GM12865 (cell line): ENCODE measurements around the gene ETFA.
"Not testable (repeated sequence)": the region's sequence is repeated elsewhere in the genome, so short reads cannot be mapped to it uniquely, and the experiment has no call there.

Experiments
- DNase-seq: peaks from one replicate; pipeline ENCODE4 v3.0.0; 2010; ENCODE audit warnings: low read depth
- H3K4me3 ChIP-seq: 2 replicates; pipeline ENCODE4 v1.5.1; 2011; ENCODE audit warnings: mild to moderate bottlenecking, low read depth, low read length, control low read depth
- TF ChIP-seq, protein P1 (sequence below): IDR thresholded peaks from 2 replicates; pipeline ENCODE4 v1.5.1; 2011; ENCODE audit warnings: low read length, control low read depth, low read depth, inconsistent platforms; ENCODE audit not compliant: insufficient read depth; ENCODE audit errors: missing control alignments

ETFA gene

GRCh38 chr15:76270876-76271275, 40.4 kb downstream of the ETFA start:
- no peak overlapping the region for H3K4me3 ChIP-seq
- DNase-seq = no peak
- TF ChIP-seq, protein P1, sequence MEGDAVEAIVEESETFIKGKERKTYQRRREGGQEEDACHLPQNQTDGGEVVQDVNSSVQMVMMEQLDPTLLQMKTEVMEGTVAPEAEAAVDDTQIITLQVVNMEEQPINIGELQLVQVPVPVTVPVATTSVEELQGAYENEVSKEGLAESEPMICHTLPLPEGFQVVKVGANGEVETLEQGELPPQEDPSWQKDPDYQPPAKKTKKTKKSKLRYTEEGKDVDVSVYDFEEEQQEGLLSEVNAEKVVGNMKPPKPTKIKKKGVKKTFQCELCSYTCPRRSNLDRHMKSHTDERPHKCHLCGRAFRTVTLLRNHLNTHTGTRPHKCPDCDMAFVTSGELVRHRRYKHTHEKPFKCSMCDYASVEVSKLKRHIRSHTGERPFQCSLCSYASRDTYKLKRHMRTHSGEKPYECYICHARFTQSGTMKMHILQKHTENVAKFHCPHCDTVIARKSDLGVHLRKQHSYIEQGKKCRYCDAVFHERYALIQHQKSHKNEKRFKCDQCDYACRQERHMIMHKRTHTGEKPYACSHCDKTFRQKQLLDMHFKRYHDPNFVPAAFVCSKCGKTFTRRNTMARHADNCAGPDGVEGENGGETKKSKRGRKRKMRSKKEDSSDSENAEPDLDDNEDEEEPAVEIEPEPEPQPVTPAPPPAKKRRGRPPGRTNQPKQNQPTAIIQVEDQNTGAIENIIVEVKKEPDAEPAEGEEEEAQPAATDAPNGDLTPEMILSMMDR = no peak

DNA sequence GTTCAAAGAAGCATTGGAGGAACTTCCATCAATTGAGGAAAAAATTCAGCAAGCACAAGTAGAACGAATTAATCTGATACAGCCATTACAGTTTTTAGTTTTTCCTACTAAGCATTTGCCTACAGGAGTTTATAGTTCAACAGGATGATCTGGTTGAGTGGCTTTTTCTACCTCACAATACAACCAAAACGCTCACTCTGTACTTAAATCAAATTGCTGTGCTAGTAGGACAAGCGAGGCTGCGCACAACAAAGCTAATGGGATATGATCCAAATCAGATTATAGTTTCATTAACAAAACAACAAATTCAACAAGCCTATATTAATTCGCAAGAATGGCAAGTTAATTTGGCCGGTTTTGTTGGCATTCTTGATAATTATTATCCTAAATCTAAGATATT, 44.2 kb downstream of the ETFA start:
- no peak for DNase-seq
- TF ChIP-seq, protein P1 = no peak
- no peak overlapping the region for H3K4me3 ChIP-seq

DNA sequence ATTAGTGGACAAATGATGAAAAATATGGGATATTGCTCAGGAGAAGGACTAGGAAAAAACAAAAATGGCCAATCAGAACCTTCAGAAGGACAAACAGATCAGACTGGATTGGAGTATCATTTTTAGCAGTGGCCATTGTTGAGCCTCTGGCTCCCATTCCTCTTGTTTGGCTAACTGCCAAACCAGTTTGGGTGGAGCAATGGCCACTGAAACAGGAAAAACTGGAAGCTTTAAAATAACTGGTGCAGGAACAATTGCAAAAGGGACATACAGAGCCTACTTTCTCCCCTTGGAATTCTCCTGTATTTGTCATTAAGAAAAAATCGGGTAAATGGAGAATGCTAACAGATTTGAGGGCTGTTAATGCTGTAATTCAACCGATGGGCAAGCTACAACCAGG, 45.5 kb downstream of the ETFA start:
- not testable (repeated sequence) for DNase-seq, H3K4me3 ChIP-seq

DNA sequence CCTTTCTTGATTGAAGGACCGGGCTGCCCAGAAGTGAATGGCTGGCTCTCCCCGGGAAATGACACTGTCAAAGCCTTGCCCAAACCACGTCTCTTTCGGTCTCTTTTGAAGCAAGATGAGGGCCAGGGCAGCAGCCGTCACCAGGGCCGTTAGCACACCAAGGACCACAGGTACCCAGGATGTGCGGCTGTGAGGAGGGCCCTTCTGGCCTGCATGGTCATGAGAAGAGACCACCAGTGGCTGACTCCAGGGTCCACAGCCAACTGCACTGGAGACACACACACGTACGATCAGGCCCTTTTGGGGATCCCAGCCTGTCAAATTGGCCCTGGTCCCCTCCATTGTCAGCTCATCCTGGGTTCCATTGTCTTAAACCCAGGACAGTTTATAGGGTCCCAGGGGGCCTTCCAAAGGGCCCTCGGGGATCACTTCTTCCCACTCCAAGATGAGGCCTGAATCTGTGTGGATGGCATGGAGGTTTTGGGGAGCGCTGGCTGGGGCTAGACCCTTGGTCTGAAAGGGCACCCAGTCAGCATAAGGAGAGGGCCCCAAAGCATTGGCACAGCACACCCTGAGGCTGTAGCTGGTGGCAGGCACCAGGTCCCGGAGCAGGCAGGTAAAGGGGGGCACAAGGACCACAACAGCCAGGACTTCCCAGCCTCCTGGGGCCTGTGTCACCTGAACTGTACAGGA, 50.9 kb downstream of the ETFA start:
- no peak for DNase-seq
- TF ChIP-seq, protein P1 = no peak

DNA sequence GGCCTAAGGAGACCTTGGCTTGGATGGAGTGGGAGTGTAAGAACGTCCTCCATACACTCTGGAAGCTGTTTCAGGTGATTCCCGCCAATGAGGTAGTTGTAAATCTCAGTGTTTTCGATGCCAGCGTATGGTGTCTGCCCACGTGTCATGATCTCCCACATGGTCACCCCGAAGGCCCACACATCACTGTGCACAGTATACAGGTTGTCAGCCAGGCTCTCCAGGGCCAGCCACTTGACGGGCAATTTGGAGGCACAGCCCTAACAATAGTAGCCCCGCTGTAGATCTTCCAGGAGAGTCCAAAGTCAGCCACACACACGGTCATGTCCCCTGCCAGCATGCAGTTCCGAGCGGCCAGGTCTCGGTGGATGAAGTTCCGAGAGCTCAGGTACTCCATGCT, 51.9 kb downstream of the ETFA start:
- H3K4me3 ChIP-seq = no peak overlapping the region
- TF ChIP-seq, protein P1 = no peak
- no peak for DNase-seq

More for the DNA sequence above, 50.9 kb downstream of the ETFA start:
- no peak overlapping the region for H3K4me3 ChIP-seq

DNA sequence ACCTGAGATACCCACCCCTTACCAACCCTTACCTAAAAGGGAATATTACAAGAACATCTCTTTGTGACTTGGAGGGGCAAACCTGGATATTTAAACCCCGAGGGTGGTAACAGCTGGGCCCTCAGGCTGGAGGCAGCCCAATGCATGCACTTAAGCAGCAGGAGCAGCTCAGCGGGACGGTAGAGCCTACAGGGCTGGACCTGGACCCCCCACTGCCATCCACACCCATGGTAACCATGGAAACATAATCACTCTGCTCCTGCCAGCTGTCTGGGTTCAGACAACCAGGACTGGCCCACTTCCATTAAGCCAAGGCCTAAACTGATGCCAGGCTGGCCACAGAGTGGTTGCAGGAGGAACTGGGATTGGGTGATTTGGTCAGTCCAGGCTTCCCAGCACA, 52.8 kb downstream of the ETFA start:
- no peak overlapping the region for H3K4me3 ChIP-seq
- no peak for DNase-seq
- TF ChIP-seq, protein P1 = no peak

DNA sequence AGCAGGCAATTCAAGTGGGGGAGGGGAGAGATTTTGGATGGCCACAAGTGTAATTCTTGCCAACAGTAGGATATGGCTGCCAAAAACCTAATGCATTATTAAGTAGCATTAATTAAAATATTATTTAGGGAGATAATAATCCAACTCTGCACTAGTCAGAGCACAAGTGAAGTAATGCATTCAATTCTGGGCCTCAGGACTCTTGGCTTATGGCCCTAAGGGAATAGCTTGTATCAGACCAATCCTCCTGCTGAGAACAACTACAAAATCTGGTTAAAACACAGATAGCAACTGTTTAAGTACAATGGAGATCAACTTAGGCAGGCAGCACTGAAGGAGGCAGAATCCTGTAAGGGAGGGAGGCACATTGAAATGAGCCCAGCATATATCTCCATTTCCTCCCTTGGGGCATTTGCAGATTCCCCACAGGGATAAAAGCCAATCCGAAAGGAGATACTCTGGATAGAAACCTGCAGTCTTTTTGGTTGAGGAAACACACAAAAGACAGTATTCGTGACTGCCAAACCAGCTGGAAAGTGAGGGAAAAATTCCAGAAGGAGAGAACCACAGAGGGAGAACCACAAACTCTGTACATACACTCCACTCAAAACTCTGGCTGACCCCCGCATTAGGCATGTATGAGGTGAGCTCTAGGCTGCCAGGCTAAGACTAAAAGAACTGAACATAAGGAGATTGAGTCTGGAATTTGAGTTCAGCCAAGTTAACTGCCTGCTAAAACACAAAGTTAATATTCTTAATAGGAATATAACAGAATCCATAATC, 57.4 kb downstream of the ETFA start:
- H3K4me3 ChIP-seq = no peak overlapping the region
- TF ChIP-seq, protein P1 = no peak
- DNase-seq = no peak
